Measurements from ENCODE around the gene C3orf20.

GRCh38 chr3:14767245-14768051 lies 92.5 kb downstream of the C3orf20 start:
- TF ChIP-seq CTCF (IDR thresholded peaks at IDR 0.05), result no peak
- no peak for TF ChIP-seq EZH2 (IDR thresholded peaks at IDR 0.05; ENCODE audit: borderline replicate concordance, insufficient read depth, low read depth, low read length, poor library complexity, severe bottlenecking)
